K562 (cell line): ENCODE measurements around the gene RAB4B. TPM values are rescaled to one million over a fixed set of nuclear protein-coding genes. Genes with fewer than 3 reads are reported as not detected.

ENCODE experiments used
- ATAC-seq: fragments of 200-7000 bp; cut with Tn5 transposase; 3 replicates; pipeline ENCODE4 v1.9.1; 2020; ENCODE audit warnings: moderate library complexity
- BruUV-seq: library from RNA; stranded (reverse); fragments of 400-500 nt; replicated peaks from 2 replicates; lab custom pipeline; 2021; lab: Mats Ljungman, UMichigan
- CTCF ChIA-PET: fragments of 300-600 bp; formaldehyde crosslinking; extraction: SDS; loops from one replicate; lab custom pipeline; 2021; ENCODE audit warnings: low intra/inter-chr PET ratio; lab: Yijun Ruan, JAX
- POLR2A ChIA-PET: fragments of 300-600, 350-650 bp; sonication (Branson Sonifier 250); formaldehyde crosslinking; extraction: SDS; loops from one replicate; lab custom pipeline; 2021; ENCODE audit warnings: antibody characterized with exemption, inconsistent platforms; lab: Yijun Ruan, JAX
- DNase-seq, 4 experiments: peaks; one replicate each; pipeline versions ENCODE4 v3.0.0 to v3.0.0-alpha.2; 2011 to 2018; ENCODE audit warnings: low spot score in 3 of 4, mixed read lengths in 3 of 4; ENCODE audit errors: extremely low read depth in 1 of 4
- FAIRE-seq: peaks from 2 replicates; lab custom pipeline; 2011; peaks lifted over from hg19 to GRCh38; lab: Jason Lieb, UNC
- H2AFZ ChIP-seq: 2 replicates; pipeline ENCODE4 v1.6.0; 2011; ENCODE audit warnings: low read depth, low read length, control low read depth, inconsistent platforms
- H3K27ac ChIP-seq: fragments of 200-600 bp; 3 replicates; pipeline ENCODE4 v1.8.0; 2011; ENCODE audit warnings: low read depth, mild to moderate bottlenecking, control low read depth, inconsistent platforms, low read length, moderate library complexity, mixed read lengths; ENCODE audit errors: extremely low read depth
- H3K27me3 ChIP-seq, 2 experiments: fragments of 300-600 bp in 1 of 2; 2 replicates in 1 of 2; 3 replicates in 1 of 2; pipeline versions ENCODE4 v1.6.0 to v1.8.0; 2011; ENCODE audit warnings: inconsistent platforms in 2 of 2, low read length in 2 of 2, mild to moderate bottlenecking in 1 of 2, mixed read lengths in 1 of 2, moderate library complexity in 1 of 2; ENCODE audit not compliant: control insufficient read depth in 2 of 2, insufficient read depth in 2 of 2
- H3K36me3 ChIP-seq: fragments of 300-600 bp; 3 replicates; pipeline ENCODE4 v1.8.0; 2011; ENCODE audit warnings: mild to moderate bottlenecking, low read length, inconsistent platforms; ENCODE audit not compliant: control insufficient read depth, insufficient read depth
- H3K4me1 ChIP-seq, 2 experiments: fragments of 200-600 bp in 1 of 2; replicated peaks in 1 of 2; 2 replicates in 1 of 2; 3 replicates in 1 of 2; pipeline versions ENCODE4 v1.5.1 to v1.8.0; 2011; ENCODE audit warnings: inconsistent platforms in 2 of 2, low read length in 2 of 2, mild to moderate bottlenecking in 1 of 2, mixed read lengths in 1 of 2, moderate library complexity in 1 of 2; ENCODE audit not compliant: control insufficient read depth in 2 of 2, insufficient read depth in 2 of 2
- H3K4me2 ChIP-seq: 2 replicates; pipeline ENCODE4 v1.6.1; 2011; ENCODE audit warnings: low read length, control low read depth, inconsistent platforms, mixed read lengths; ENCODE audit not compliant: insufficient read depth
- H3K4me3 ChIP-seq: fragments of 200-600 bp; sonication (generic), shearing (Covaris generic); 2 replicates; pipeline ENCODE4 v1.5.1; 2016; ENCODE audit warnings: control low read depth, inconsistent platforms
- H3K79me2 ChIP-seq: fragments of 200-600 bp; 3 replicates; pipeline ENCODE4 v1.8.0; 2011; ENCODE audit warnings: low read length, inconsistent platforms; ENCODE audit not compliant: control insufficient read depth, insufficient read depth
- H3K9ac ChIP-seq, 2 experiments: 2 replicates each; pipeline versions ENCODE4 v1.6.0 to v1.6.1; 2011; ENCODE audit warnings: low read depth in 2 of 2, low read length in 2 of 2, control low read depth in 1 of 2, inconsistent platforms in 1 of 2, mild to moderate bottlenecking in 1 of 2, mixed read lengths in 1 of 2; ENCODE audit not compliant: insufficient read depth in 1 of 2
- H3K9me1 ChIP-seq: one replicate; pipeline ENCODE4 v1.6.0; 2011; ENCODE audit warnings: inconsistent platforms, mild to moderate bottlenecking, low read length, moderate library complexity; ENCODE audit not compliant: control insufficient read depth, insufficient read depth
- H3K9me3 ChIP-seq: replicated peaks from 2 replicates; pipeline ENCODE4 v1.5.1; 2011; ENCODE audit warnings: low read depth, low read length, inconsistent platforms; ENCODE audit not compliant: control insufficient read depth, insufficient read depth
- H4K20me1 ChIP-seq: replicated peaks from 2 replicates; pipeline ENCODE4 v1.6.1; 2011; ENCODE audit warnings: low read length, inconsistent platforms, mixed read lengths; ENCODE audit not compliant: control insufficient read depth, insufficient read depth
- CCAR2 ChIP-seq: fragments of 200-400 bp; formaldehyde crosslinking; IDR thresholded peaks from 2 replicates; pipeline ENCODE4 v1.6.1; 2017; ENCODE audit warnings: mild to moderate bottlenecking, low read depth, low read length
- CEBPZ ChIP-seq: fragments of 150-350 bp; IDR thresholded peaks from 2 replicates; pipeline ENCODE4 v1.6.1; 2014; ENCODE audit warnings: low read depth, mild to moderate bottlenecking, low read length, borderline replicate concordance
- DMBX1 ChIP-seq: fragments of 250-450 bp; sonication (Bioruptor Pico); IDR thresholded peaks from 2 replicates; pipeline ENCODE4 v1.8.0; 2022; ENCODE audit warnings: inconsistent platforms, mild to moderate bottlenecking, moderate library complexity, borderline replicate concordance
- HLTF ChIP-seq: fragments of 450-650 bp; IDR thresholded peaks from 2 replicates; pipeline ENCODE4 v1.6.1; 2016
- TRIM25 ChIP-seq: fragments of 450-650 bp; IDR thresholded peaks from 2 replicates; pipeline ENCODE4 v1.7.0; 2016; ENCODE audit warnings: borderline replicate concordance
- WGBS: fragments of 100-300 bp; shearing (Covaris generic); methylation state at CpG from one replicate; pipeline ENCODE4 v1.1.6; 2016; ENCODE audit warnings: low coverage, mixed read lengths; ENCODE audit not compliant: insufficient coverage; ENCODE audit errors: missing lambda C conversion rate; 5-methylcytosine and 5-hydroxymethylcytosine counted together
- in situ Hi-C: fragments of 300-500 bp; cut with MboI; formaldehyde crosslinking; loops from 4 replicates; pipeline ENCODE4 v1.15.0; 2018; ENCODE audit warnings: inconsistent platforms, mixed read lengths
- intact Hi-C: fragments of 100-400 bp; cut with micrococcal nuclease; formaldehyde crosslinking; loops from 2 replicates; pipeline ENCODE4 v1.14.2; 2022
- polyA plus RNA-seq, 8 experiments: library from polyadenylated mRNA; depleted of rRNA in 4 of 8; stranded (reverse) in 5 of 8; unstranded in 3 of 8; fragments of >200 nt; fragmentation: Nextera tagmentation in 2 of 8; fragmentation: Illumina TruSeq in 1 of 8; extraction: Ambion mirVana in 2 of 8; extraction: Trizol in 1 of 8; gene quantifications; 2 replicates each; pipeline versions ENCODE4 v1.2.1 to v1.2.3, GENCODE V29; 2011 to 2014; ENCODE audit warnings: inconsistent platforms in 1 of 8, missing spikeins in 1 of 8
- total RNA-seq, 7 experiments: library from RNA; depleted of rRNA in 6 of 7; stranded (reverse); fragments of >200 nt in 6 of 7; fragmentation: Illumina TruSeq in 2 of 7; extraction: Trizol in 2 of 7; gene quantifications; 2 replicates each; pipeline versions ENCODE4 v1.2.1 to v1.2.3, GENCODE V29; 2011 to 2021; ENCODE audit warnings: low replicate concordance in 1 of 7
- TF ChIP-seq, protein P1 (sequence below): sonication (generic); formaldehyde crosslinking; IDR thresholded peaks from 2 replicates; pipeline ENCODE4 v1.5.0; 2020; ENCODE audit warnings: missing genetic modification reagents
- TF ChIP-seq, protein P2 (sequence below): fragments of 450-650 bp; formaldehyde crosslinking; IDR thresholded peaks from 2 replicates; pipeline ENCODE4 v1.4.0; 2020; ENCODE audit warnings: mild to moderate bottlenecking, mixed read lengths

RAB4B gene
- total and polyA plus RNA-seq, 9 of the 15 experiments (the other 6 are each of a cell fraction or from before 2014, with no cell fraction given), result 0.28 to 20.4 (median 9.0) TPM

GRCh38 chr19:40737102-40737644 lies 40.9 kb upstream of the RAB4B start:
- 0 out of 2 replicates have a peak, but pooled peaks cover 3% of the 10 kb centered on the region for H4K20me1 ChIP-seq
- intact Hi-C loops, result no loop called here
- H3K79me2 ChIP-seq, result no peaks in the 10 kb centered on the region
- 90% methylated on average over 9 of the region's 9 CpGs for WGBS
- no peak overlapping the region for H3K4me3 ChIP-seq
- peaks cover 66% of the 10 kb centered on the region for H3K36me3 ChIP-seq
- no peak overlapping the region for H2AFZ ChIP-seq
- FAIRE-seq, result no peak
- no peak for DNase-seq
- no peaks in the 10 kb centered on the region for H3K9me1 ChIP-seq
- no peak overlapping the region for H3K27ac ChIP-seq
- no peak overlapping the region for H3K4me2 ChIP-seq
- no TSS peak for BruUV-seq
- in situ Hi-C loops, result no loop called here
- no peaks in the 10 kb centered on the region for H3K27me3 ChIP-seq
- POLR2A ChIA-PET, result interaction anchor here (2.0 kb wide), 1 partner anchor 13 kb away, joined by 11 read pairs; the partner anchor contains the start of genes ACTMAP and SNRPA
- peak overlapping the region in 1 of 2 experiments; percentile 27; a peak in 2 of 4 replicates for H3K9ac ChIP-seq
- ATAC-seq, result no peak
- H3K4me1 ChIP-seq, result peaks cover 0 to 22% of the 10 kb centered on the region in 2 experiments; a peak in 3 of 5 replicates
- CTCF ChIA-PET, result interaction anchor here (0.6 kb wide), 1 partner anchor 20 kb away, joined by 3 read pairs; the partner anchor contains the start of gene ITPKC
- TF ChIP-seq, protein P1, sequence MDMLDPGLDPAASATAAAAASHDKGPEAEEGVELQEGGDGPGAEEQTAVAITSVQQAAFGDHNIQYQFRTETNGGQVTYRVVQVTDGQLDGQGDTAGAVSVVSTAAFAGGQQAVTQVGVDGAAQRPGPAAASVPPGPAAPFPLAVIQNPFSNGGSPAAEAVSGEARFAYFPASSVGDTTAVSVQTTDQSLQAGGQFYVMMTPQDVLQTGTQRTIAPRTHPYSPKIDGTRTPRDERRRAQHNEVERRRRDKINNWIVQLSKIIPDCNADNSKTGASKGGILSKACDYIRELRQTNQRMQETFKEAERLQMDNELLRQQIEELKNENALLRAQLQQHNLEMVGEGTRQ, result peak; percentile 2; the same call in 1 of the 2 replicates
- TF ChIP-seq CCAR2 (no peak), TRIM25 (no peak), DMBX1 (no peak), CEBPZ (no peak), HLTF (no peak)
- TF ChIP-seq, protein P2, sequence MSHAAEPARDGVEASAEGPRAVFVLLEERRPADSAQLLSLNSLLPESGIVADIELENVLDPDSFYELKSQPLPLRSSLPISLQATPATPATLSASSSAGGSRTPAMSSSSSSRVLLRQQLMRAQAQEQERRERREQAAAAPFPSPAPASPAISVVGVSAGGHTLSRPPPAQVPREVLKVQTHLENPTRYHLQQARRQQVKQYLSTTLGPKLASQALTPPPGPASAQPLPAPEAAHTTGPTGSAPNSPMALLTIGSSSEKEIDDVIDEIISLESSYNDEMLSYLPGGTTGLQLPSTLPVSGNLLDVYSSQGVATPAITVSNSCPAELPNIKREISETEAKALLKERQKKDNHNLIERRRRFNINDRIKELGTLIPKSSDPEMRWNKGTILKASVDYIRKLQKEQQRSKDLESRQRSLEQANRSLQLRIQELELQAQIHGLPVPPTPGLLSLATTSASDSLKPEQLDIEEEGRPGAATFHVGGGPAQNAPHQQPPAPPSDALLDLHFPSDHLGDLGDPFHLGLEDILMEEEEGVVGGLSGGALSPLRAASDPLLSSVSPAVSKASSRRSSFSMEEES (CRISPR knock-in tag), result peak; percentile 55
- no peaks in the 10 kb centered on the region for H3K9me3 ChIP-seq
